Measurements from ENCODE around the gene PLOD3. TPM values are rescaled to one million over a fixed set of nuclear protein-coding genes. Genes with fewer than 3 reads are reported as not detected.
A peak's percentile ranks its signal among the peaks of the same experiment; 100 is the strongest.

The PLOD3 gene
- total and polyA plus RNA-seq, 9 of the 15 experiments (the other 6 are each of a cell fraction or from before 2014, with no cell fraction given): 2.8 to 101 (median 30.9) TPM

DNA sequence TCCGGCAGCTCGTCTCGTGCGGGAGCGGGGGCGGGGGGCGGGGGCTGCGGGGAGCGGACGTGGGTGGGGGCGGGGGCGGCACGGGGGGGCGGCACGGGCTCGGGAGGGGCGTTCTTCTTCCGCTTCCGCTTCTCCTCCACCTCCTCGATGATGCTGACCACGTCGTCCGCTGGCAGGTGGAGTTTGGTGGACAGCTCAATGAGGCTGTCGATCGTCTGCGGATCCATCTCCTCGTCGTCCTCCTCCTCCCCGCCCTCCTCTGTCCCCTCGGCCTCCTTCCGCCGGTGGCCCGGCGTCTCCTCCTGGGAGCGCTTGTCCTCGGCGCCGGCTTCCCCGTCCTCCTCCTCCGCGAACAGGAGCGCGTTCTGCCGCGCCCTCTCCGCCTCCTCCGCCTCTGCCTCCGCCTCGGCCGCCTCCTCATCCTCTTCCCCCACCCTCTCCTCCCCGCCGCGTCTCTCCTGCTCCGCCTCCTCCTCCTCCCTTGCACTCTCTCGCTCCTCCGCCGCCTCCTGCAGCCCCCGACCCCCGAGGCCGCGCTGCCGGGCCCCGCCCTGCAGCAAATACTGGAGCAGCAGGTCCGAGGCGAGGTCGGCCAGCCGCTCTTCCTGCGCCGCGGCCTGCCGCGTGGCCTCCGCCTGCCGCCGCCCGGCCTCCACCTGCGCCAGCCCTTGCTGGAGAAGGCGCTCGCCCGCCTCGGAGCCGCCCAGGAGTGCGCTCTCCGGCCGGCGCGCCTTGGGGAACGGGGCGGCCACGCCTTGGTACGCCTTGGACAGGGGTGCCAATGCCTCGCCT lies 53.9 kb downstream of the PLOD3 start (continued):
- TF ChIP-seq, protein P1, sequence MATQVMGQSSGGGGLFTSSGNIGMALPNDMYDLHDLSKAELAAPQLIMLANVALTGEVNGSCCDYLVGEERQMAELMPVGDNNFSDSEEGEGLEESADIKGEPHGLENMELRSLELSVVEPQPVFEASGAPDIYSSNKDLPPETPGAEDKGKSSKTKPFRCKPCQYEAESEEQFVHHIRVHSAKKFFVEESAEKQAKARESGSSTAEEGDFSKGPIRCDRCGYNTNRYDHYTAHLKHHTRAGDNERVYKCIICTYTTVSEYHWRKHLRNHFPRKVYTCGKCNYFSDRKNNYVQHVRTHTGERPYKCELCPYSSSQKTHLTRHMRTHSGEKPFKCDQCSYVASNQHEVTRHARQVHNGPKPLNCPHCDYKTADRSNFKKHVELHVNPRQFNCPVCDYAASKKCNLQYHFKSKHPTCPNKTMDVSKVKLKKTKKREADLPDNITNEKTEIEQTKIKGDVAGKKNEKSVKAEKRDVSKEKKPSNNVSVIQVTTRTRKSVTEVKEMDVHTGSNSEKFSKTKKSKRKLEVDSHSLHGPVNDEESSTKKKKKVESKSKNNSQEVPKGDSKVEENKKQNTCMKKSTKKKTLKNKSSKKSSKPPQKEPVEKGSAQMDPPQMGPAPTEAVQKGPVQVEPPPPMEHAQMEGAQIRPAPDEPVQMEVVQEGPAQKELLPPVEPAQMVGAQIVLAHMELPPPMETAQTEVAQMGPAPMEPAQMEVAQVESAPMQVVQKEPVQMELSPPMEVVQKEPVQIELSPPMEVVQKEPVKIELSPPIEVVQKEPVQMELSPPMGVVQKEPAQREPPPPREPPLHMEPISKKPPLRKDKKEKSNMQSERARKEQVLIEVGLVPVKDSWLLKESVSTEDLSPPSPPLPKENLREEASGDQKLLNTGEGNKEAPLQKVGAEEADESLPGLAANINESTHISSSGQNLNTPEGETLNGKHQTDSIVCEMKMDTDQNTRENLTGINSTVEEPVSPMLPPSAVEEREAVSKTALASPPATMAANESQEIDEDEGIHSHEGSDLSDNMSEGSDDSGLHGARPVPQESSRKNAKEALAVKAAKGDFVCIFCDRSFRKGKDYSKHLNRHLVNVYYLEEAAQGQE (IDR thresholded peaks at IDR 0.05; ENCODE audit: borderline replicate concordance): no peak; the same call in 1 of the 2 replicates
- TF ChIP-seq, protein P1 (CRISPR knock-in tag; IDR thresholded peaks at IDR 0.05; ENCODE audit: low read depth): peak; percentile 36; the same call in 1 of the 2 replicates
- TF ChIP-seq KLF13 (tag; IDR thresholded peaks at IDR 0.05; ENCODE audit: borderline replicate concordance, low read depth) (no peak), SIN3A (IDR thresholded peaks at IDR 0.05; ENCODE audit: borderline replicate concordance in 2 of 2, control insufficient read depth in 1 of 2, low read depth in 2 of 2, low read length in 2 of 2) (peak in 1 of 2 experiments; percentile 36; a peak in 1 of 4 replicates), POLR2A (conservative IDR thresholded peaks at IDR 0.05) (peak; percentile 64), ZNF263 (CRISPR knock-in tag; IDR thresholded peaks at IDR 0.05; ENCODE audit: borderline replicate concordance) (peak; percentile 94), MAZ (CRISPR knock-in tag; conservative IDR thresholded peaks at IDR 0.05 in 1 of 2, IDR thresholded peaks at IDR 0.05 in 1 of 2) (peak in 1 of 2 experiments; percentile 20; a peak in 1 of 4 replicates), SRF (CRISPR knock-in tag; IDR thresholded peaks at IDR 0.05) (no peak), FIP1L1 (IDR thresholded peaks at IDR 0.05; ENCODE audit: low read depth, low read length, poor library complexity, severe bottlenecking) (peak; percentile 2), GABPB1 (CRISPR knock-in tag; IDR thresholded peaks at IDR 0.05) (0 out of 2 replicates have a peak, but pooled peaks have one; percentile 41)
- TF ChIP-seq, protein P2, sequence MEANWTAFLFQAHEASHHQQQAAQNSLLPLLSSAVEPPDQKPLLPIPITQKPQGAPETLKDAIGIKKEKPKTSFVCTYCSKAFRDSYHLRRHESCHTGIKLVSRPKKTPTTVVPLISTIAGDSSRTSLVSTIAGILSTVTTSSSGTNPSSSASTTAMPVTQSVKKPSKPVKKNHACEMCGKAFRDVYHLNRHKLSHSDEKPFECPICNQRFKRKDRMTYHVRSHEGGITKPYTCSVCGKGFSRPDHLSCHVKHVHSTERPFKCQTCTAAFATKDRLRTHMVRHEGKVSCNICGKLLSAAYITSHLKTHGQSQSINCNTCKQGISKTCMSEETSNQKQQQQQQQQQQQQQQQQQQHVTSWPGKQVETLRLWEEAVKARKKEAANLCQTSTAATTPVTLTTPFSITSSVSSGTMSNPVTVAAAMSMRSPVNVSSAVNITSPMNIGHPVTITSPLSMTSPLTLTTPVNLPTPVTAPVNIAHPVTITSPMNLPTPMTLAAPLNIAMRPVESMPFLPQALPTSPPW (CRISPR knock-in tag; IDR thresholded peaks at IDR 0.05): peak; percentile 79
- TF ChIP-seq, protein P3, sequence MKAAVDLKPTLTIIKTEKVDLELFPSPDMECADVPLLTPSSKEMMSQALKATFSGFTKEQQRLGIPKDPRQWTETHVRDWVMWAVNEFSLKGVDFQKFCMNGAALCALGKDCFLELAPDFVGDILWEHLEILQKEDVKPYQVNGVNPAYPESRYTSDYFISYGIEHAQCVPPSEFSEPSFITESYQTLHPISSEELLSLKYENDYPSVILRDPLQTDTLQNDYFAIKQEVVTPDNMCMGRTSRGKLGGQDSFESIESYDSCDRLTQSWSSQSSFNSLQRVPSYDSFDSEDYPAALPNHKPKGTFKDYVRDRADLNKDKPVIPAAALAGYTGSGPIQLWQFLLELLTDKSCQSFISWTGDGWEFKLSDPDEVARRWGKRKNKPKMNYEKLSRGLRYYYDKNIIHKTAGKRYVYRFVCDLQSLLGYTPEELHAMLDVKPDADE (conservative IDR thresholded peaks at IDR 0.05; ENCODE audit: control insufficient read depth, low read depth, low read length): no peak
- TF ChIP-seq, protein P4, sequence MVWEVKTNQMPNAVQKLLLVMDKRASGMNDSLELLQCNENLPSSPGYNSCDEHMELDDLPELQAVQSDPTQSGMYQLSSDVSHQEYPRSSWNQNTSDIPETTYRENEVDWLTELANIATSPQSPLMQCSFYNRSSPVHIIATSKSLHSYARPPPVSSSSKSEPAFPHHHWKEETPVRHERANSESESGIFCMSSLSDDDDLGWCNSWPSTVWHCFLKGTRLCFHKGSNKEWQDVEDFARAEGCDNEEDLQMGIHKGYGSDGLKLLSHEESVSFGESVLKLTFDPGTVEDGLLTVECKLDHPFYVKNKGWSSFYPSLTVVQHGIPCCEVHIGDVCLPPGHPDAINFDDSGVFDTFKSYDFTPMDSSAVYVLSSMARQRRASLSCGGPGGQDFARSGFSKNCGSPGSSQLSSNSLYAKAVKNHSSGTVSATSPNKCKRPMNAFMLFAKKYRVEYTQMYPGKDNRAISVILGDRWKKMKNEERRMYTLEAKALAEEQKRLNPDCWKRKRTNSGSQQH (CRISPR knock-in tag; IDR thresholded peaks at IDR 0.05): peak; percentile 67; the same call in 1 of the 2 replicates

All from K562 (cell line).